Measurements from ENCODE around the gene FHIT.

GRCh38 chr3:60147249-60147950 is 1103.9 kb downstream of the FHIT start:
- TF ChIP-seq CTCF (IDR thresholded peaks at IDR 0.05; ENCODE audit: insufficient read depth, low read length, poor library complexity, severe bottlenecking) (no peak), EZH2phosphoT487 (conservative IDR thresholded peaks at IDR 0.05; ENCODE audit: low read length) (no peak)
